SK-N-MC (cell line): ENCODE data around the gene RLF.

Source experiments
- DNase-seq: peaks from one replicate; pipeline ENCODE4 v3.0.0-alpha.2; 2011; ENCODE audit warnings: low read depth, low spot score
- H3K27ac ChIP-seq: fragments of 200-600 bp; sonication (generic); 2 replicates; pipeline ENCODE4 v1.5.1; 2016; ENCODE audit warnings: mixed run types
- H3K36me3 ChIP-seq: fragments of 200-600 bp; sonication (generic); 2 replicates; pipeline ENCODE4 v1.6.1; 2017; ENCODE audit warnings: antibody characterized with exemption, low read length, mixed read lengths; ENCODE audit not compliant: insufficient read depth
- H3K4me3 ChIP-seq: fragments of 200-600 bp; sonication (generic); 2 replicates; pipeline ENCODE4 v1.5.1; 2016
- H3K9ac ChIP-seq: fragments of 200-600 bp; sonication (generic); 2 replicates; pipeline ENCODE4 v1.8.0; 2017; ENCODE audit warnings: mixed run types, mixed read lengths; ENCODE audit not compliant: insufficient read length
- H3K9me3 ChIP-seq: fragments of 200-600 bp; sonication (generic); 2 replicates; pipeline ENCODE4 v1.6.1; 2017; ENCODE audit warnings: low read depth, mild to moderate bottlenecking, antibody characterized with exemption, low read length, moderate library complexity, mixed read lengths
- EZH2 ChIP-seq: fragments of 200-600 bp; sonication (generic); IDR thresholded peaks from one replicate; pipeline ENCODE4 v1.6.1; 2017; ENCODE audit warnings: antibody characterized with exemption
- FOXP2 ChIP-seq: optimal IDR thresholded peaks from 2 replicates; pipeline ENCODE3; 2011; ENCODE audit warnings: mild to moderate bottlenecking, moderate library complexity; ENCODE audit not compliant: insufficient read depth; ENCODE audit errors: extremely low read length, control extremely low read depth
- POLR2AphosphoS5 ChIP-seq: IDR thresholded peaks from 2 replicates; pipeline ENCODE4 v1.6.1; 2012; ENCODE audit warnings: mild to moderate bottlenecking, low read depth, low read length, borderline replicate concordance

The RLF gene

DNA sequence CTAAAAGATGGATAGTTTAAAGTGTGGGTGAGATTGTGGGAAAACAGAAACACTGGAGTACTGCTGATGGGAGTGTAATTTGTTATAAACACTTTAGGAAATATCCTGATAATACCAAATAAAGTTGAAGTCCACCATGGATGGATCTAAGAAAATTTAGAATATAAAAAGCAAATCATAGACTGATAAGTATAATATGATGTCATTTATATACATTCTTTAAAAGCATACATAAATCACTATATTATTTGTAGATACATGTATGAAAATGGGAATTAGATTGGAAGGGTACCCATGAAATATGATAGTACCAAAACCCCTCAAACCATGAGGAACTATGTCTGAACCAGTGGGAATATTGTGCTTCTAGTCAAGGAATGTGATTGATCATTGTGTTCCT, 104.7 kb downstream of the RLF start:
- no peak overlapping the region for H3K9ac ChIP-seq
- TF ChIP-seq FOXP2 (no peak), POLR2AphosphoS5 (no peak)
- H3K36me3 ChIP-seq, result peaks cover 86% of the 10 kb centered on the region

DNA sequence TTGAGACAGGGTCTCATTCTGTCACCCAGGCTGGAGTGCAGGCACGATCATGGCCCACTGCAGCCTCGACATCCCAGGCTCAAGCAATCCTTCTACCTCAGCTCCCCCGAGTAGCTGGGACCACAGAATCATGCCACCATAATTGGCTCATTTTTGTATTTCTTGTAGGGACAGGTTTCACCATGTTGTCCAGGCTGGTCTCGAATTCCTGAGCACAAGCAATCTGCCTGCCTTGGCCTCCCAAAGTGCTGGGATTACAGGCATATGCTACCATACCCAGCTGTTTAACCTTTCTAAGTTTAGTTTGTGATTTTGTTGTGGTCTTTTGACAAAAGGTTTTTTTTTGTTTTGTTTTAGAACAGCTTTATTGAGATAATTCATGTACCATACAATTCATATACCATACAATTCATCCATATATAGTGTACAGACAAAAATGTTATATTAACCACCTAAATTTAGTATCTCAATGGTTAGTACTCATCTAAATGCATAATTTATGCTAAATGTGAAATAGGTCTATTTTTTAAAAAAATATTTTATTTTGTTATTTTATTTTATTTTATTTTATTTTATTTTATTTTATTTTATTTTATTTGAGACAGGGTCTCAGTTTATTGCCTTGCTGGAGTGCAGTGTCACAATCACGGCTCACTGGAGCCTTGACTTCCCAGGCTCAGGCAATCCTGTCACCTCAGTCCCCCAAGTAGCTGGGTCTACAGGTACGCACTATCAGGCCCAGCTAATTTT, 105.8 kb downstream of the RLF start:
- H3K4me3 ChIP-seq, result no peak overlapping the region
- DNase-seq, result no peak
- TF ChIP-seq FOXP2 (no peak), POLR2AphosphoS5 (no peak), EZH2 (no peak)
- H3K9ac ChIP-seq, result no peak overlapping the region
- H3K9me3 ChIP-seq, result no peaks in the 10 kb centered on the region
- peaks cover 85% of the 10 kb centered on the region for H3K36me3 ChIP-seq
- H3K27ac ChIP-seq, result no peak overlapping the region

More for the DNA sequence above, 104.7 kb downstream of the RLF start:
- DNase-seq, result no peak
- no peak overlapping the region for H3K4me3 ChIP-seq
- no peak overlapping the region for H3K27ac ChIP-seq
- H3K9me3 ChIP-seq, result no peaks in the 10 kb centered on the region

DNA sequence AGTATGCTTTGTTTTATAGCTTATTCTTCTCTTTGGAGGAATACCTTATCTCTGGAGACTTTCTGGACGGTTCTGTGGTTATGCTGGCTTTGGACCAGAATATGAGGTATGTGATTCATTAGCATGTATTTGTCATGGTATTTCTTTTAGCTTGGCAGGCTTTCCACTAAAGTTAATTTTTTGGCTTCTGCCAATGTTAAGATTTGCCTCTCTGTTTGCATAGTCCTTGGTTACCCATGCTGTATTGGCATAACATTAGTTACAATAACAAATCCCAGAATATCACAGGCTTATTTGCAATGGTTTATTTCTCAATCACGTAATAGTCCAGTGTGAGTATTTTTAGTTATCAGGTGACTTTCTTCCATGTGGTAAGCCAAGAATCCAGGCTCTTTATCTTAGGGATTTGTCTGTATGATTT, 106.6 kb downstream of the RLF start:
- no peak for DNase-seq
- H3K9me3 ChIP-seq, result no peaks in the 10 kb centered on the region
- no peak overlapping the region for H3K27ac ChIP-seq
- H3K36me3 ChIP-seq, result peaks cover 86% of the 10 kb centered on the region
- TF ChIP-seq POLR2AphosphoS5 (no peak), EZH2 (no peak), FOXP2 (no peak)
- no peak overlapping the region for H3K4me3 ChIP-seq
- no peak overlapping the region for H3K9ac ChIP-seq

DNA sequence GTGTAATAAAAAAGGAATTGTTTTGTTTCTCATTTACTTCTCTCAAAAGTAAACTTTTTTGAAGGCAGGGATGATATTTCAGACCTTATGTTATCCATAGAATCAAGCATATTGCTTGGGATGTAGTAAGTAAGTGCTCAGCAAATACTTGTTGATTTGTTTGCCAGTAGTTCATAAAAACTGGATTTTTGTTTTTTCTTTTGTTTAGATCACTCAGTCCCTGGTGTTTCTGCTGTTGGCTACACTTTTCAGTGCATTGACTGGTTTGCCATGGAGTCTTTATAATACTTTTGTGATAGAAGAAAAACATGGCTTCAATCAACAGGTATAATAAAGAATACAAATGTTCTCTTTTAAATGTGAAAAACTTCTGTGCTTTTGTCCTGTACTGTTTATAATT, 107.0 kb downstream of the RLF start:
- no peaks in the 10 kb centered on the region for H3K9me3 ChIP-seq
- H3K36me3 ChIP-seq, result peaks cover 85% of the 10 kb centered on the region
- DNase-seq, result no peak
- H3K4me3 ChIP-seq, result no peak overlapping the region
- H3K9ac ChIP-seq, result no peak overlapping the region
- no peak overlapping the region for H3K27ac ChIP-seq
- TF ChIP-seq FOXP2 (no peak), EZH2 (no peak), POLR2AphosphoS5 (no peak)

DNA sequence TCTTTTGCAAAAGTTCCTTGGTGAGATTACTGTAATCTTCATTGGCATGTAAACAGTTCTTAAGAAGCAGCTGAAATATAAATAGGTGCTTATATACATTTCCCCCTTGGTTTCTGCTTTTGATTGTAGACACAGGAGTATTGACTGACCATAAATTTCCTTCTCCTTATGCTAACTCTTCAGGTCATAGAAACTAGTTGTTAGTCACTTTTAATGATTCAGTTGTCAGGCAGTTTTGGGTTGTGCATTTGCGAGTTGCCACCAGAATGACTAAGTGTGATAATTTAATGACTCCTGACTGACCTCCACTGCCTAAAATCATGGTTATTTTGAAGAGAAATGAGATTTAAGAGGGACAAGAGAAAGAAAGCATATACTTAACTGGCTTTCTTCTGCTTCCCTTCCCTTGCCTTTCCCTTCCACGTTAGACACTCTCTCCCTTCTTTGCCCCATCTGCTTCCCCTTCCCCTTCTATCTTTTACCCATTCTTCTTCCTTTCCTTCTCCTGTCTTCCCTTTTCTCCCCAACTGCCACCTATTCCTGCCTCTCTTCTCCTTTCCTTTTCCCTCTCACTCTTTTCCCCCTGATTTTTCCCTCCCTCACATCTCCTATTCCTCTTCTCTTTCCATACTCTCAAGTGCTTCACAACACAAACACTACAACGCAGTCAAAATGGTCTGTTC, 109.1 kb downstream of the RLF start:
- TF ChIP-seq EZH2, result no peak
- no peak for TF ChIP-seq POLR2AphosphoS5
- no peak for TF ChIP-seq FOXP2
- Histone ChIP-seq H3K36me3 (peaks cover 73% of the 10 kb centered on the region), H3K27ac (no peak overlapping the region), H3K4me3 (no peak overlapping the region), H3K9me3 (no peaks in the 10 kb centered on the region), H3K9ac (no peak overlapping the region)
- DNase-seq, result no peak

DNA sequence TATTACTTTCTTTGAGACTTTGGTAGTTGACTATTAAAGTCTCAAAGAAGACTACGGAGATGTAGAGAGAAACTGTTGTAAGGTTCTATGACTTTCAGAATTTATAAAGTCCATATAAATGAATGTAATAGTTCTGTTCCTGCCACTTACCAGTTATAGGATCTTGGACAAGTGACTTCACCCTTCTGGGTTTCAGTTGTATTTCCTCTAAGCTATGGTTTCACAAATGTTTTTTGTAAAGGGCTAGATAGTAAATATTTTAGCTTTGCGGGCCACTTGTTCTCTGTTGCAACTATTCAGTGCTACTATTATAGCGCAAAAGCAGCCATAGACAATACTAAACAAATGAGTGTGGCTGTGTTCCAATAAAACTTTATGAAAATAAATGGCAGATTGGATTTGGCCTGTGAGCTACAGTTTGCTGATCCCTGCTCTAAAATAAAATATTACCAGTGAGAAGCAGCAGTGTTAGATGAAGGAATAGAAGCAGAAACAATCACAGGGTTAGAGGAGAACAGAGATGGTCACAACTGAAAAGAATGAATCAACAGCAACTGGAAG, 111.5 kb downstream of the RLF start:
- H3K36me3 ChIP-seq, result peaks cover 65% of the 10 kb centered on the region
- no peak for TF ChIP-seq POLR2AphosphoS5
- TF ChIP-seq FOXP2, result no peak
- TF ChIP-seq EZH2, result no peak
- H3K9me3 ChIP-seq, result no peaks in the 10 kb centered on the region
- H3K27ac ChIP-seq, result no peak overlapping the region
- no peak overlapping the region for H3K4me3 ChIP-seq
- no peak for DNase-seq
- no peak overlapping the region for H3K9ac ChIP-seq

DNA sequence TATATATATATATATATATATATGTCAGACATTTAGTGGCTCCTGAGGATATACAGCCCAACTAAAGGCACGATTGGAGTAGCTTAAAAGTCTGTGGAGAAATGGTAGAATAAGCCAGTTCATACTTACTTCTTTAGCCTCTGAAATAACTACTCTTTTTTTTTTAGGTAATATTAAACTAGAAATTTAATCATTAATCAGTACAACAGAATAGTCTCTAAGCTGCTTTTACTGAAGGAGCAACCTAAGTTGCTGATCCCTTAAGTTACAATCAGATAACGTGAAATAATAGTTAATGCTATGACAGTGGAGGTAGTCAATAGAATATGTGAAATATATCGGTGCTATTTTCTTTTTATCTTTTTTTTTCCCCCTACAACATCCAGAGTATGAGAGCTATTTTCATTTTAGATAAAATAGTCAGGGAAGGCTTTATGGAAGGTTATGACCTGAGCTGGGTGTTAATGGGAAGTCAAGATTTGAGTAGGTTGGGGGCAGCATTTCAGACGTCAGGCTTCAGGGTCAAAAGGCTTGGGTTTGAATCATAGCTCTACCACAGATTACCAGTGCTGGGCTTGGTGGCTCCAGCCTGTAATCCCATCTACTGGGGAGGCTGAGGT, 112.5 kb downstream of the RLF start:
- H3K36me3 ChIP-seq, result peaks cover 56% of the 10 kb centered on the region
- H3K4me3 ChIP-seq, result no peak overlapping the region
- H3K9me3 ChIP-seq, result no peaks in the 10 kb centered on the region
- no peak for DNase-seq
- H3K9ac ChIP-seq, result no peak overlapping the region
- H3K27ac ChIP-seq, result no peak overlapping the region
- TF ChIP-seq FOXP2 (no peak), EZH2 (no peak), POLR2AphosphoS5 (no peak)

DNA sequence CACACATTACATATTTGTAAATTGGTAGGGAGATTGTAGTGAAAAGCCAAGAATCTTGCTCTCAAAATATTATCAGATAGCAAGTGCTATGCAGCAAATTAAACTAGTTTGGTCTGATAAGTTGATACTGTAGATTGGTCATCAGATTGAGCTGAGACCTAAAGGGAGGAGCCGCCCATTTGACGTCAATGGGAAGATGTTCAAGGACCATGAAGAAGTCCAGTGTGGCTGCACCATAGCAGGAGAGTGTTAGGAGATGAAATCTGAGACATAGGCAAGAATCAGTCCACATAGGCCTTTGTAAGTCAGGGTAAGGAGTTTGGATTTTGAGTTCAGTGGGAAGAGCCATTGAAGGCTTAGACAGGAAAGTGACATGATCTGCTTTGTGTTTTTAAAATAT, 113.1 kb downstream of the RLF start:
- no peak overlapping the region for H3K4me3 ChIP-seq
- DNase-seq, result no peak
- TF ChIP-seq EZH2 (no peak), FOXP2 (no peak), POLR2AphosphoS5 (no peak)
- H3K9me3 ChIP-seq, result no peaks in the 10 kb centered on the region
- H3K27ac ChIP-seq, result no peak overlapping the region
- peaks cover 53% of the 10 kb centered on the region for H3K36me3 ChIP-seq
- no peak overlapping the region for H3K9ac ChIP-seq
